HG02678 (cell line): ENCODE data around the gene ENPP7.

Experiments
- ATAC-seq: cut with Tn5 transposase; IDR thresholded peaks from one replicate; pipeline ENCODE4 v1.9.1; 2021; ENCODE audit warnings: mild to moderate bottlenecking, moderate library complexity; ENCODE audit not compliant: unreplicated experiment

ENPP7 gene

GRCh38 chr17:79702550-79703236 is 28.1 kb upstream of the ENPP7 start:
- no peak for ATAC-seq

- no peak for ATAC-seq
Observed at GRCh38 chr17:79704691-79705090, 26.1 kb upstream of the ENPP7 start.

- ATAC-seq: no peak
Observed at GRCh38 chr17:79705674-79706073, 25.1 kb upstream of the ENPP7 start.

- ATAC-seq: no peak
Observed at GRCh38 chr17:79706931-79707850, 23.6 kb upstream of the ENPP7 start.

GRCh38 chr17:79707931-79708891 is 22.5 kb upstream of the ENPP7 start:
- no peak for ATAC-seq

- ATAC-seq: no peak
Observed at GRCh38 chr17:79711715-79712305, 18.9 kb upstream of the ENPP7 start.

- ATAC-seq: no peak
Observed at GRCh38 chr17:79713391-79713790, 17.4 kb upstream of the ENPP7 start.

- no peak for ATAC-seq
Observed at GRCh38 chr17:79714176-79715097, 16.3 kb upstream of the ENPP7 start.

- ATAC-seq: no peak
Observed at GRCh38 chr17:79715098-79715942, 15.4 kb upstream of the ENPP7 start.

- no peak for ATAC-seq
Observed at GRCh38 chr17:79715943-79716797, 14.6 kb upstream of the ENPP7 start.

GRCh38 chr17:79720705-79721292 is 9.9 kb upstream of the ENPP7 start:
- ATAC-seq: no peak

- ATAC-seq: no peak
Observed at GRCh38 chr17:79721993-79722671, 8.6 kb upstream of the ENPP7 start.

- ATAC-seq: no peak
Observed at GRCh38 chr17:79722787-79723186, 8.0 kb upstream of the ENPP7 start.

- no peak for ATAC-seq
Observed at GRCh38 chr17:79728169-79728907, 2.4 kb upstream of the ENPP7 start.

GRCh38 chr17:79728908-79729471 is 1.8 kb upstream of the ENPP7 start:
- no peak for ATAC-seq

GRCh38 chr17:79729761-79730160 is 982 bp upstream of the ENPP7 start:
- no peak for ATAC-seq
